ENCODE data around the gene CACNB2. TPM values are rescaled to one million over a fixed set of nuclear protein-coding genes. Genes with fewer than 3 reads are reported as not detected.

The CACNB2 gene
- total and polyA plus RNA-seq, 12 donors, result 4.3 to 82.3 (median 12.9) TPM

GRCh38 chr10:18359812-18360211 is 219.6 kb downstream of the CACNB2 start:
- no peaks in the 10 kb centered on the region for H3K4me1 ChIP-seq (replicated peaks in 1 of 2)
- no peak overlapping the region for H3K27ac ChIP-seq
- H3K27me3 ChIP-seq, result no peaks in the 10 kb centered on the region
- no peak for TF ChIP-seq POLR2A (IDR thresholded peaks at IDR 0.05)
- TF ChIP-seq, protein P1, sequence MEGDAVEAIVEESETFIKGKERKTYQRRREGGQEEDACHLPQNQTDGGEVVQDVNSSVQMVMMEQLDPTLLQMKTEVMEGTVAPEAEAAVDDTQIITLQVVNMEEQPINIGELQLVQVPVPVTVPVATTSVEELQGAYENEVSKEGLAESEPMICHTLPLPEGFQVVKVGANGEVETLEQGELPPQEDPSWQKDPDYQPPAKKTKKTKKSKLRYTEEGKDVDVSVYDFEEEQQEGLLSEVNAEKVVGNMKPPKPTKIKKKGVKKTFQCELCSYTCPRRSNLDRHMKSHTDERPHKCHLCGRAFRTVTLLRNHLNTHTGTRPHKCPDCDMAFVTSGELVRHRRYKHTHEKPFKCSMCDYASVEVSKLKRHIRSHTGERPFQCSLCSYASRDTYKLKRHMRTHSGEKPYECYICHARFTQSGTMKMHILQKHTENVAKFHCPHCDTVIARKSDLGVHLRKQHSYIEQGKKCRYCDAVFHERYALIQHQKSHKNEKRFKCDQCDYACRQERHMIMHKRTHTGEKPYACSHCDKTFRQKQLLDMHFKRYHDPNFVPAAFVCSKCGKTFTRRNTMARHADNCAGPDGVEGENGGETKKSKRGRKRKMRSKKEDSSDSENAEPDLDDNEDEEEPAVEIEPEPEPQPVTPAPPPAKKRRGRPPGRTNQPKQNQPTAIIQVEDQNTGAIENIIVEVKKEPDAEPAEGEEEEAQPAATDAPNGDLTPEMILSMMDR (IDR thresholded peaks at IDR 0.05), result no peak
- 84 to 89% (median 87%) methylated on average over 5 of the region's 5 CpGs for WGBS, 4 donors
- H3K36me3 ChIP-seq (replicated peaks in 1 of 2), result no peaks in the 10 kb centered on the region
- no peak for DNase-seq
- no peaks in the 10 kb centered on the region for H3K9me3 ChIP-seq (replicated peaks in 1 of 3)
- H3K4me3 ChIP-seq, result no peak overlapping the region
- intact Hi-C loops (cut with DNase I), result no loop called here

- H3K36me3 ChIP-seq (replicated peaks in 1 of 2), result no peaks in the 10 kb centered on the region
- TF ChIP-seq, protein P1 (IDR thresholded peaks at IDR 0.05), result no peak
- no peak for TF ChIP-seq POLR2A (IDR thresholded peaks at IDR 0.05)
- WGBS, 4 donors, result 79 to 96% (median 93%) methylated on average over 1 of the region's 1 CpG
- DNase-seq, result no peak
- H3K9me3 ChIP-seq (replicated peaks in 1 of 3), result no peaks in the 10 kb centered on the region
- H3K4me3 ChIP-seq, result no peak overlapping the region
- H3K27ac ChIP-seq, result no peak overlapping the region
- no peaks in the 10 kb centered on the region for H3K4me1 ChIP-seq (replicated peaks in 1 of 2)
- H3K27me3 ChIP-seq, result no peaks in the 10 kb centered on the region
- intact Hi-C loops (cut with DNase I), result no loop called here
These were observed 222.7 kb downstream of the CACNB2 start for GRCh38 chr10:18362892-18363291.

DNA sequence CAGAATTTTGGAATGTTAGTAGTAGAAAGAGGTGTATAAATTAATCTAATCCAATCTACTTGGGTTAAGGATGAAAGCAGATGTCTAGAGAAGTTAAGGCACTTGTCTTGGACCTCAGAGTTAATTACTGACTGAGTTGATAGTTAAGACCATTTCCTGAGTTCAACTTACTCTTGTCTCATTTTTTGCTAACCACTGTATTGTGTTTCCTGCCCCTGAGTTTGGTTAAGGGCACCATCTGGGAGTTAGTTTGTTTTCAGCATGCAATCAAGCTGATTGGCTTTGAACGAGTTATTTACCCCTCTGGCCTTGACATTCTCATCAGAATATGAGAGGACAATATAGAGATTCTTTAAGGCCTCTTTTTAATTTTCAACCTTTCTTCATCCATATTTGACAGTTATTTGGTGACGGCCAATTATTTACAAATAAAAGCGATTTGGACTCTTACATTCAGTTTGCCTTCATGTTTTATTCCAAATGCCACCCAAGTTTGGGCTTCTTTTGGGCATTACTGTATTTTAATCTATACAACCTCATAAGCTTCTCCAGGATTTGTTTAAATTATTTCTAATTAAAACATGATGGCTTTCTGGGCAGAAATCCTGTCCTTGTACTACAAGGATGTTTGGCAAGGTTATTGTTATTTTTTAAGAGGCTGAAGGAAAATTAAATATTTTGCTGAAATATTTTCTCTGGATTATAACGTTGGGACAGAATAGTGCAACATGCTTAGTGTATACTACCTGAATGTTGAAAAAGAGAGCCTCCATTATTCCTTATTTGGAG is 225.0 kb downstream of the CACNB2 start:
- Histone ChIP-seq H3K36me3 (replicated peaks in 1 of 2) (no peaks in the 10 kb centered on the region), H3K27ac (no peak overlapping the region), H3K9me3 (replicated peaks in 1 of 3) (no peaks in the 10 kb centered on the region), H3K27me3 (no peaks in the 10 kb centered on the region), H3K4me1 (replicated peaks in 1 of 2) (no peaks in the 10 kb centered on the region), H3K4me3 (no peak overlapping the region)
- TF ChIP-seq POLR2A (IDR thresholded peaks at IDR 0.05), result no peak
- TF ChIP-seq, protein P1 (IDR thresholded peaks at IDR 0.05), result no peak
- no peak for DNase-seq
- 55 to 59% (median 56%) methylated on average over 4 of the region's 4 CpGs for WGBS, 4 donors
- intact Hi-C loops (cut with DNase I), result no loop called here

GRCh38 chr10:18367840-18368239 is 227.6 kb downstream of the CACNB2 start:
- 66 to 87% (median 78%) methylated on average over 5 of the region's 5 CpGs for WGBS, 4 donors
- Histone ChIP-seq H3K27me3 (no peaks in the 10 kb centered on the region), H3K4me3 (no peak overlapping the region), H3K9me3 (replicated peaks in 1 of 3) (no peaks in the 10 kb centered on the region), H3K4me1 (replicated peaks in 1 of 2) (no peaks in the 10 kb centered on the region), H3K36me3 (replicated peaks in 1 of 2) (no peaks in the 10 kb centered on the region), H3K27ac (no peak overlapping the region)
- no peak for DNase-seq
- intact Hi-C loops (cut with DNase I), result no loop called here
- TF ChIP-seq, protein P1 (IDR thresholded peaks at IDR 0.05), result no peak
- TF ChIP-seq POLR2A (IDR thresholded peaks at IDR 0.05), result no peak

Measured in adrenal gland (tissue), 12 donors.